ENCODE data around the gene CHD6.

Gene CHD6

DNA sequence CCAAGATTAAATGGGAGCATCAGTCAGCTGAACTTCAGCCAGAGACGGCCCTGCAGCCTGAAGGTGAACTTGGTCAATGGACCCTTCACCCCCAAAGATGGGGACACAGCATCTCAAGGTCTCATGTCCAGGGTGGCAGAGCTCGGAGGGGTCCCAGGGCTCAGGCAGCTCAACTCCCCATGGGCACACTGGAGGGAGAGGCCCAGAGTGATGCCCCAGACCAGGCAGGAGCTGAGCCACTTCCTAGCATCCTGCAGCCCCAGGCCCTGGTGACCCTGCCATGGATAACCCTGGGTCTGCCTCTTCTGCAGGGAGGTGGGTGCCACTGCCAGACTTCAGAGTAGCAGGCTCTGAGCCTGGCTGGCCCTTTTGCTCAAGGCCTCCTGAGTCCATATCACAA, 224.1 kb downstream of the CHD6 start:
- Histone ChIP-seq H3K27me3 (peaks cover 44% of the 10 kb centered on the region), H3K4me1 (ENCODE audit: control insufficient read depth in 1 of 2, insufficient read depth in 1 of 2, low read depth in 1 of 2, low read length in 1 of 2) (no peaks in the 10 kb centered on the region), H3K4me3 (ENCODE audit: low read depth in 1 of 2, low read length in 1 of 2) (no peak overlapping the region), H3K27ac (no peak overlapping the region), H3K9me3 (no peaks in the 10 kb centered on the region), H3K36me3 (no peaks in the 10 kb centered on the region)
- no peak for TF ChIP-seq CTCF (IDR thresholded peaks at IDR 0.05)

DNA sequence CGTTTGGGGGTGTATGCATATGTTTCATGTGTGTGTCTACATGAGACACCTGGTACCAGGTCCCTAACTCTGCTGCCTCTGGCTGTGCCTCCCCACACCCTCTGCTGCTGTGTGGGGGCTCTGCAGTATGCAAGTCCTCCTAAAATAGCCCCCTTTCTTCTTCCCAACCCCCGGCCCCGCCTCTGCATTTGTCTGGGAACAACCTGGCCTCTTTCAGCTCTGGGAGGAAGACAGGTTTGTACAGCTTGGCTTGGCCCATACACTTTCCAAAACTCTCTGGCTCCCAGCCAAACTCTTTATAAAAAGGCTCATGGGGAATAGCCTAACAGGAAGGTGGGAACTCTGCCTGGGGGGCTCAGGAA, 224.5 kb downstream of the CHD6 start:
- no peaks in the 10 kb centered on the region for H3K4me1 ChIP-seq (ENCODE audit: control insufficient read depth in 1 of 2, insufficient read depth in 1 of 2, low read depth in 1 of 2, low read length in 1 of 2)
- H3K36me3 ChIP-seq: no peaks in the 10 kb centered on the region
- TF ChIP-seq CTCF (IDR thresholded peaks at IDR 0.05): no peak
- no peaks in the 10 kb centered on the region for H3K9me3 ChIP-seq
- peaks cover 47% of the 10 kb centered on the region for H3K27me3 ChIP-seq
- H3K27ac ChIP-seq: no peak overlapping the region
- no peak overlapping the region for H3K4me3 ChIP-seq (ENCODE audit: low read depth in 1 of 2, low read length in 1 of 2)

GRCh38 chr20:41392871-41393704, 225.1 kb downstream of the CHD6 start:
- no peak for TF ChIP-seq CTCF (IDR thresholded peaks at IDR 0.05)
- H3K4me1 ChIP-seq (ENCODE audit: control insufficient read depth in 1 of 2, insufficient read depth in 1 of 2, low read depth in 1 of 2, low read length in 1 of 2): no peaks in the 10 kb centered on the region

DNA sequence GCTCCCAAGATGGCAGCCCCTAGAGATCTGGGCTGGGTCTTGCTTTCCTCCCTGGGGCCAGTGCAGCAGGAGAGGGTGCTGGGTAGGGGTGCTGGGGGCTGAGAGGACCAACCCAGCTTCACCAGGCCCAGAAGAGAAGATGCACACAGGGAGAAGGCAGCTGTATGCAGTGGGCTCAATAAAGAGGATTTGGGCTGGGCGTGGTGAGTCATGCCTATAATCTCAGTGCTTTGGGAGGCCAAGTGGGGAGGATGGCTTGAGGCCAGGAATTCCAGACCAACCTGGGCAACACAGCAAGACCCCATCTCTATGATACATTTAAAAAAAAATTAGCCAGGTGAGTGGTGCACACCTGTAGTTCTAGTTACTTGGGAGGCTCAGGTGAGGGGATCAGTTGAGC, 225.9 kb downstream of the CHD6 start:
- TF ChIP-seq CTCF (IDR thresholded peaks at IDR 0.05): no peak
- H3K9me3 ChIP-seq: no peaks in the 10 kb centered on the region
- no peak overlapping the region for H3K27ac ChIP-seq
- peaks cover 59% of the 10 kb centered on the region for H3K27me3 ChIP-seq
- no peak overlapping the region for H3K4me3 ChIP-seq (ENCODE audit: low read depth in 1 of 2, low read length in 1 of 2)
- no peaks in the 10 kb centered on the region for H3K4me1 ChIP-seq (ENCODE audit: control insufficient read depth in 1 of 2, insufficient read depth in 1 of 2, low read depth in 1 of 2, low read length in 1 of 2)
- no peaks in the 10 kb centered on the region for H3K36me3 ChIP-seq

More at GRCh38 chr20:41392871-41393704, 225.1 kb downstream of the CHD6 start:
- peaks cover 53% of the 10 kb centered on the region for H3K27me3 ChIP-seq
- no peak overlapping the region for H3K4me3 ChIP-seq (ENCODE audit: low read depth in 1 of 2, low read length in 1 of 2)
- no peaks in the 10 kb centered on the region for H3K36me3 ChIP-seq
- H3K27ac ChIP-seq: no peak overlapping the region
- H3K9me3 ChIP-seq: no peaks in the 10 kb centered on the region

DNA sequence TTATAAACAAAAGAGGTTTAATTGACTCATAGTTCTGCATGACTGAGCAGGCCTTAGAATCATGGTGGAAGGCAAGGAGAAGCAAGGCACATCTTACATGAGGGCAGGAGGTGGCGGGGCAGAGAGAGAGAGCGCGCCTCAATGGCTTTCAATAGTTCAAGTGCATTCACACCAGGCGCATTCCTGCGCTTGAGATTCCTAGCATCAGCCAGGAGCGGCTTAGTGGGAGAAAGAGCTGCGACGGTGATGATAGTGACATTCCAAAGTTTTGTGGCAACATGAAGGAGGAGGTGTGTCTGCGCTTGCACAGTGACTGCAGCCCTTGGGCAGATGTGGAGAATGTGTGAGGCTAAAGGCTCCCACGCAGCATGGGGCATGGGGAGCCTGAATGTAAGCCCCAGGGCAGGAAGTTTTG, 226.6 kb downstream of the CHD6 start:
- Histone ChIP-seq H3K4me3 (ENCODE audit: low read depth in 1 of 2, low read length in 1 of 2) (no peak overlapping the region), H3K27ac (no peak overlapping the region), H3K27me3 (peaks cover 66% of the 10 kb centered on the region), H3K9me3 (no peaks in the 10 kb centered on the region), H3K4me1 (ENCODE audit: control insufficient read depth in 1 of 2, insufficient read depth in 1 of 2, low read depth in 1 of 2, low read length in 1 of 2) (no peaks in the 10 kb centered on the region), H3K36me3 (no peaks in the 10 kb centered on the region)
- TF ChIP-seq CTCF (IDR thresholded peaks at IDR 0.05): no peak

All from neutrophil (primary cell).